Measurements from ENCODE around the gene SSRP1. TPM values are rescaled to one million over a fixed set of nuclear protein-coding genes. Genes with fewer than 3 reads are reported as not detected.

The SSRP1 gene
- total and polyA plus RNA-seq, 9 donors: 64.3 to 135 (median 107) TPM

DNA sequence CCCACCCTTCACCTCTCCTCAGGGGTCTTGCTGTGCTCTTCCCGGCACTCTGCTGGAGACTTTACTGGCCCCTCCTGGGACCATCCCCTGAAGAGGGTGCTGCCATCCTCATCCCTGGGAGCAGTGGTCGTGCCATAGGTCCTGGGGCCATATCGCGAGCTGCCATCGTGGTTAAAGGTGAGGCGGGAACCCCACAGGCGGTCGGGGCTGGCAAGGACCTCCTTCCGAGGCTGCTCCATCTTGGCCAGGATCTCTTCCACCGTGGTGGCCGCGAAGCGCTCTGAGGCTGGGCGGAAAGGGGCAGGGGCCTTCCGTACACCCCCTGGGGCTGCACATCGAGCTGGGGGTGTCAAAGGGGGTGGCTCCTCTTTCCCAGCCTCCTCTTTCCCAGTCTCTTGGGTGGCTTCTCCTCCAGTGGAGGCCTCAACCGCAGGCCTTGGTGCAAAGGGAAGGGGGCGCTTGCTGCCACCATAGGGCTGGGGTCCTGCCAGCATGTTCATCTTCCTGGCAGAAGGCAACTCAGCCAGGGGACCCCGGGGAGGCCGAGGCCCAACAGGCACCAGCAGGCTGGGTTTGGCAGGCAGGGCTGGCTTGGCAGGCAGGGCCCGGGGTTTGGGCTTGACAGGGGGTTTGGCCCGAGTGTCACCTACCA, 15.5 kb downstream of the SSRP1 start:
- 73% methylated on average over 12 of the region's 22 CpGs for WGBS (ENCODE audit: insufficient coverage)
- Histone ChIP-seq H3K4me1 (ENCODE audit: control insufficient read depth, insufficient read depth, low read length) (peaks cover 80% of the 10 kb centered on the region), H3K27me3 (ENCODE audit: control insufficient read depth, insufficient read depth, low read length) (no peaks in the 10 kb centered on the region), H3K9me3 (replicated peaks; ENCODE audit: control insufficient read depth, low read depth, low read length) (no peaks in the 10 kb centered on the region), H3K4me3 (ENCODE audit: low read length) (no peak overlapping the region), H3K27ac (ENCODE audit: low read length) (peak overlapping the region; percentile 59), H3K36me3 (ENCODE audit: control insufficient read depth, insufficient read depth, low read length) (peaks cover 43% of the 10 kb centered on the region)
- no peak for DNase-seq

DNA sequence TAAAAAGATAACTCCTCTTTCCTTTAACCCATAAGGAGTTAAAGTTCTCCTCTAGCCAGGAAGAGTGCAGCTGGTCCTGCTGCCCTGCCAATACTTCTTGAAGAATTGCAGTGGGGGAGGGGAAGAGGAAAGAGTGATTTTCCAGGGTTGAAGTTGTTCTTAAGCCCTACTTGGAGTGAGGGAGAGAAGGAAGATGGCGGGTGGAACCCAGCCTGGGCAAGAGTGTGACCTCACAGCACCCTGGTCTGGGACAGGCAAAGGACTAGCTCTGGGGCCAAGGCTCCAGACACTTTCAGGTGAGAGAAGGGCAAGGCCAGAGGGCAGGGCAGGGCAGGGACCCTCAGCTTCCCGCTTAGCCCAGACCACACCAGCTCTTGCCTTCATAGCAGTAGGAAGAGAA, 17.5 kb downstream of the SSRP1 start:
- WGBS (ENCODE audit: insufficient coverage): 0% methylated on average over 1 of the region's 2 CpGs
- H3K4me3 ChIP-seq (ENCODE audit: low read length): no peak overlapping the region
- peaks cover 80% of the 10 kb centered on the region for H3K4me1 ChIP-seq (ENCODE audit: control insufficient read depth, insufficient read depth, low read length)
- H3K27me3 ChIP-seq (ENCODE audit: control insufficient read depth, insufficient read depth, low read length): no peaks in the 10 kb centered on the region
- H3K27ac ChIP-seq (ENCODE audit: low read length): peak overlapping the region; percentile 90
- H3K36me3 ChIP-seq (ENCODE audit: control insufficient read depth, insufficient read depth, low read length): peaks cover 63% of the 10 kb centered on the region
- no peaks in the 10 kb centered on the region for H3K9me3 ChIP-seq (replicated peaks; ENCODE audit: control insufficient read depth, low read depth, low read length)
- DNase-seq: peak; percentile 97

DNA sequence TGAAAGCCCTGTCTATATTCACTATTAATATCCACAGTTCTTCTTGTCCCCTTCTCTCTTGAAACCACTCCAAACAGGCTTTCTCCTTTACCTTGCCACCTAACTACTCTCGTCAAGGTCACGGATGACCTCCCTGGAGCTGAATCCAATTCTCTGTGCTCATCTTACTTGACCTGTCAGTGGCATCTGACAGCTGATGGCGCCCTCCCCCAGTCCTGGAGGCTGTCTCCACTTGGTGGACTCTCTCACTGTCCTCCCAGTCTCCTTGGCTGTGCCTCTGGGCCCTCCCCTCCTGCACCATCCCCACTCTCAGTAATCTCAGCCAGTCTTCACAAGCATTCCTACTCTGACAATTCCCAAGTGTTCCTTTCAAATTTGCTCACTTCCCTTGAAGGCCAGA, 19.7 kb downstream of the SSRP1 start:
- peaks cover 67% of the 10 kb centered on the region for H3K36me3 ChIP-seq (ENCODE audit: control insufficient read depth, insufficient read depth, low read length)
- no peaks in the 10 kb centered on the region for H3K27me3 ChIP-seq (ENCODE audit: control insufficient read depth, insufficient read depth, low read length)
- H3K4me3 ChIP-seq (ENCODE audit: low read length): no peak overlapping the region
- 59% methylated on average over 3 of the region's 3 CpGs for WGBS (ENCODE audit: insufficient coverage)
- no peaks in the 10 kb centered on the region for H3K9me3 ChIP-seq (replicated peaks; ENCODE audit: control insufficient read depth, low read depth, low read length)
- peaks cover 80% of the 10 kb centered on the region for H3K4me1 ChIP-seq (ENCODE audit: control insufficient read depth, insufficient read depth, low read length)
- H3K27ac ChIP-seq (ENCODE audit: low read length): no peak overlapping the region
- peak; percentile 48 for DNase-seq

DNA sequence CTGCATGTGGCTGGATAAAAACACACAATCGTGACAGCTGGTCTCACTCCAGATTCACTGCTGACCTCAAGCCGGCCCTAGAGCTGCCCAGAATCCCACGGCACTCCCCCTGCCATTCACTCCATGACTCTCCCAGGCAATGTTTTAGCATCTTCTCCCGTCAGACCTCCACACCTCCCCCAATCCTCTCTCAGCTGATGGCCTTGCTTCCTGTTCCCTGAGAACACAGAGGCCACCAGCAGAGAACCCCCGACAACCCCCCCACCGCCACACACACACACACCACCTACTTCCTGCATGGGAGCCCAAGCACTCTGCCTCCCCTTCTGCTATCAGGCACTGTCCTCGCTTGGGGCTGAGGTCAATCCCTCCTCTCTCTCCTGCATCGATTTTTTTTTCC, 20.2 kb downstream of the SSRP1 start:
- Histone ChIP-seq H3K27me3 (ENCODE audit: control insufficient read depth, insufficient read depth, low read length) (no peaks in the 10 kb centered on the region), H3K4me3 (ENCODE audit: low read length) (no peak overlapping the region), H3K36me3 (ENCODE audit: control insufficient read depth, insufficient read depth, low read length) (peaks cover 65% of the 10 kb centered on the region), H3K4me1 (ENCODE audit: control insufficient read depth, insufficient read depth, low read length) (peaks cover 81% of the 10 kb centered on the region), H3K9me3 (replicated peaks; ENCODE audit: control insufficient read depth, low read depth, low read length) (no peaks in the 10 kb centered on the region), H3K27ac (ENCODE audit: low read length) (no peak overlapping the region)
- DNase-seq: peak; percentile 27
- WGBS (ENCODE audit: insufficient coverage): 10% methylated on average over 8 of the region's 8 CpGs

DNA sequence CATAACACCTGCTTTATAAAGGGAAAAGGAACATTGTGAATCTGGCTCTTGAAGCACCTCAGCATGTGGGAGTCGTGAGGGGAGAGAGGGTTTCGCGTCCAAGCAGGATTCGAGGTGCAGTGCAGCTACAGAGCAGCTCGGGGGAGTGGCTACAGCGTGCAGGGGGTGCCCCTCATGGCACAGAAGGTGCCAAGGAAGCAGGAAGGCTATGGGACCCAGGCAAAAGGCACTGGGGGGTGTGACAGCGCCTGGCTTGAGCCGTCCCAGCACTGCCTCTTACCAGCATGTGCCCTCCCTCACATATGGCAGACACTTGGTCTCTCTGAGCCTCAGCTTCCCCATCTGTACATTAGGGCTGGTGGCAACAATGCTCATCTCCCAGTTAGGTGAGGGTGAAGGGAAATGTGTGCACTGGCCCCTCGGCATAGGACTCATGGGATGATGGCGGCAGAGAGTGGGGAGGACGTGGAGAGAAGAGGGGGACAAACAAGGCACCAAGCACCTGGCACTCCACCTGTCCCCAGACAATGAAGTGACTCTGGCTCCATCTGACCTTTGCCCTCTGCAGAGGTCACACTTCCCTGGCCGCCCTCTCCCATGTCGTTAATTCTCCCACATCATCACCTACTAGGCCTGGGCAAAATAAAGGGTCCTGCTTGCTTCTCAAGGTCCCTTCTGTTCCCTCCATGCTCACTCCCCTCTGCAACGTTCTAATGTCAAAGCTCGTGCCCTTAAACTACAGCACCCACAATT, 21.3 kb downstream of the SSRP1 start:
- no peak overlapping the region for H3K4me3 ChIP-seq (ENCODE audit: low read length)
- peaks cover 69% of the 10 kb centered on the region for H3K36me3 ChIP-seq (ENCODE audit: control insufficient read depth, insufficient read depth, low read length)
- WGBS (ENCODE audit: insufficient coverage): 68% methylated on average over 11 of the region's 15 CpGs
- H3K27me3 ChIP-seq (ENCODE audit: control insufficient read depth, insufficient read depth, low read length): no peaks in the 10 kb centered on the region
- DNase-seq: no peak
- no peaks in the 10 kb centered on the region for H3K9me3 ChIP-seq (replicated peaks; ENCODE audit: control insufficient read depth, low read depth, low read length)
- H3K27ac ChIP-seq (ENCODE audit: low read length): no peak overlapping the region
- H3K4me1 ChIP-seq (ENCODE audit: control insufficient read depth, insufficient read depth, low read length): peaks cover 85% of the 10 kb centered on the region

GRCh38 chr11:57313788-57314135, 21.9 kb downstream of the SSRP1 start:
- no peaks in the 10 kb centered on the region for H3K27me3 ChIP-seq (ENCODE audit: control insufficient read depth, insufficient read depth, low read length)
- WGBS (ENCODE audit: insufficient coverage): 41% methylated on average over 4 of the region's 8 CpGs
- no peak overlapping the region for H3K4me3 ChIP-seq (ENCODE audit: low read length)
- no peak overlapping the region for H3K27ac ChIP-seq (ENCODE audit: low read length)
- no peak for DNase-seq
- H3K4me1 ChIP-seq (ENCODE audit: control insufficient read depth, insufficient read depth, low read length): peaks cover 89% of the 10 kb centered on the region
- H3K36me3 ChIP-seq (ENCODE audit: control insufficient read depth, insufficient read depth, low read length): peaks cover 75% of the 10 kb centered on the region
- no peaks in the 10 kb centered on the region for H3K9me3 ChIP-seq (replicated peaks; ENCODE audit: control insufficient read depth, low read depth, low read length)

- DNase-seq: no peak
- peaks cover 89% of the 10 kb centered on the region for H3K4me1 ChIP-seq (ENCODE audit: control insufficient read depth, insufficient read depth, low read length)
Measured at GRCh38 chr11:57313071-57313787, 22.5 kb downstream of the SSRP1 start.

GRCh38 chr11:57312511-57313021, 23.1 kb downstream of the SSRP1 start:
- WGBS (ENCODE audit: insufficient coverage): 78% methylated on average over 6 of the region's 10 CpGs
- Histone ChIP-seq H3K4me1 (ENCODE audit: control insufficient read depth, insufficient read depth, low read length) (peaks cover 89% of the 10 kb centered on the region), H3K27me3 (ENCODE audit: control insufficient read depth, insufficient read depth, low read length) (no peaks in the 10 kb centered on the region), H3K36me3 (ENCODE audit: control insufficient read depth, insufficient read depth, low read length) (peaks cover 78% of the 10 kb centered on the region), H3K9me3 (replicated peaks; ENCODE audit: control insufficient read depth, low read depth, low read length) (no peaks in the 10 kb centered on the region), H3K27ac (ENCODE audit: low read length) (peak overlapping the region; percentile 91), H3K4me3 (ENCODE audit: low read length) (no peak overlapping the region)
- DNase-seq: no peak

More at GRCh38 chr11:57313071-57313787, 22.5 kb downstream of the SSRP1 start:
- WGBS (ENCODE audit: insufficient coverage): 64% methylated on average over 13 of the region's 26 CpGs
- Histone ChIP-seq H3K27me3 (ENCODE audit: control insufficient read depth, insufficient read depth, low read length) (no peaks in the 10 kb centered on the region), H3K4me3 (ENCODE audit: low read length) (no peak overlapping the region), H3K36me3 (ENCODE audit: control insufficient read depth, insufficient read depth, low read length) (peaks cover 76% of the 10 kb centered on the region), H3K27ac (ENCODE audit: low read length) (no peak overlapping the region), H3K9me3 (replicated peaks; ENCODE audit: control insufficient read depth, low read depth, low read length) (no peaks in the 10 kb centered on the region)

GRCh38 chr11:57311109-57311936, 24.4 kb downstream of the SSRP1 start:
- DNase-seq: peak; percentile 95
- Histone ChIP-seq H3K4me1 (ENCODE audit: control insufficient read depth, insufficient read depth, low read length) (peaks cover 84% of the 10 kb centered on the region), H3K27me3 (ENCODE audit: control insufficient read depth, insufficient read depth, low read length) (no peaks in the 10 kb centered on the region), H3K9me3 (replicated peaks; ENCODE audit: control insufficient read depth, low read depth, low read length) (no peaks in the 10 kb centered on the region), H3K36me3 (ENCODE audit: control insufficient read depth, insufficient read depth, low read length) (peaks cover 67% of the 10 kb centered on the region), H3K27ac (ENCODE audit: low read length) (peak overlapping the region; percentile 91), H3K4me3 (ENCODE audit: low read length) (peak overlapping the region; percentile 52)
- under 1% methylated on average over 30 of the region's 31 CpGs for WGBS (ENCODE audit: insufficient coverage)

Measured in muscle of leg (tissue), 11 donors.